Liver (tissue), 3 donors: Measurements from ENCODE around the gene GRAMD4.

Experiments
- ATF3 ChIP-seq: IDR thresholded peaks from 2 replicates; pipeline ENCODE4 v1.6.1; 2016; ENCODE audit warnings: antibody characterized with exemption
- CTCF ChIP-seq: fragments of 150-350 bp; IDR thresholded peaks from 2 replicates; pipeline ENCODE4 v1.5.1; 2017; ENCODE audit warnings: improper control_type of control experiment, low read depth, low read length; ENCODE audit not compliant: missing input control
- GABPA ChIP-seq, 2 donors: IDR thresholded peaks in 1 of 2; conservative IDR thresholded peaks in 1 of 2; 2 replicates each; pipeline ENCODE4 v1.6.1; 2016; ENCODE audit warnings: antibody characterized with exemption in 2 of 2, mild to moderate bottlenecking in 1 of 2, moderate library complexity in 1 of 2
- MAX ChIP-seq: IDR thresholded peaks from 2 replicates; pipeline ENCODE4 v1.6.1; 2016; ENCODE audit warnings: antibody characterized with exemption
- RAD21 ChIP-seq, 2 donors: IDR thresholded peaks; 2 replicates each; pipeline ENCODE4 v1.6.1; 2016; ENCODE audit warnings: antibody characterized with exemption in 2 of 2, mild to moderate bottlenecking in 2 of 2
- REST ChIP-seq: IDR thresholded peaks from 2 replicates; pipeline ENCODE4 v1.6.1; 2016; ENCODE audit warnings: antibody characterized with exemption, mild to moderate bottlenecking
- RXRA ChIP-seq, 2 donors: IDR thresholded peaks; 2 replicates each; pipeline ENCODE4 v1.6.1; 2017 to 2018; ENCODE audit warnings: antibody characterized with exemption in 2 of 2, mild to moderate bottlenecking in 1 of 2
- SP1 ChIP-seq: IDR thresholded peaks from 2 replicates; pipeline ENCODE4 v1.6.1; 2018; ENCODE audit warnings: antibody characterized with exemption, mild to moderate bottlenecking
- donor health status: healthy.
- donor health status: healthy.

- TF ChIP-seq REST (no peak), CTCF (no peak), GABPA (IDR thresholded peaks at IDR 0.05 in 1 of 2, conservative IDR thresholded peaks at IDR 0.05 in 1 of 2) (no peak), MAX (no peak), RXRA (IDR thresholded peaks at IDR 0.05) (no peak), RAD21 (IDR thresholded peaks at IDR 0.05) (no peak), SP1 (no peak), ATF3 (no peak)
Observed at GRCh38 chr22:46674367-46674781, 54.2 kb downstream of the GRAMD4 start.
